ENCODE data around the gene KIFAP3. TPM values are rescaled to one million over a fixed set of nuclear protein-coding genes. Genes with fewer than 3 reads are reported as not detected.

The KIFAP3 gene
- total RNA-seq, 1 donor from 2014 or later, result 12.6 TPM

DNA sequence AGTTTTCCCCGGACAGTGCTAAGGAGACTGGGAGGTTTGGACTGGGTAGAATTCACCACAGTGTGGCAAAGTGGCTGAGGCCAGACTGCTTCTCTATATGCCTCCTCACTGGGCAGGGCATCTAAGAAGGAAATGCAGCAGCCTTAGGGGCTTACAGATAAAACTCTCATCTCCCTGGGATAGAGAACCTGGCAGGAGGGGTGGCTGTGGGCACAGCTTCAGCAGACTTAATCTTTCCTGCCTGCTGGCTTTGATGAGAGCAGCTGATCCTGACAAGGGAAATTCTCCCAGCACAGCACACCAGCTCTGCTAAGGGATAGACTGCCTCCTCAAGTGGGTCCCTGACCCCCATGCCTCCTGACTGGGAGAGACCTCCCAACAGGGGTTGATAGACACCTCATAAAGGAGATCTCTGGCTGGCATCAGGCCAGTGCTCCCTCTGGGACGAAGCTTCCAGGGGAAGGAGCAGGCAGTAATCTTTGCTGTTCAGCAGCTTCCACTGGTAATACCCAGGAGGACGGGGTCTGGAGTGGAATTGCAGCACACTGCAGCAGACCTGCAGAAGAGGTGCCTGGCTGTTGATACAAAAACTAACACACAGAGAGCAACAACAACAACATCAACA, 25.2 kb downstream of the KIFAP3 start:
- Histone ChIP-seq H3K27ac (no peak overlapping the region), H3K9me3 (peaks cover 0 to 11% of the 10 kb centered on the region in 2 donors), H3K36me3 (peaks cover 12 to 35% of the 10 kb centered on the region in 2 donors), H3K4me3 (no peak overlapping the region), H3K4me1 (no peaks in the 10 kb centered on the region), H3K27me3 (no peaks in the 10 kb centered on the region)
- intact Hi-C loops (cut with DNase I), result no loop called here
- TF ChIP-seq, protein P1, sequence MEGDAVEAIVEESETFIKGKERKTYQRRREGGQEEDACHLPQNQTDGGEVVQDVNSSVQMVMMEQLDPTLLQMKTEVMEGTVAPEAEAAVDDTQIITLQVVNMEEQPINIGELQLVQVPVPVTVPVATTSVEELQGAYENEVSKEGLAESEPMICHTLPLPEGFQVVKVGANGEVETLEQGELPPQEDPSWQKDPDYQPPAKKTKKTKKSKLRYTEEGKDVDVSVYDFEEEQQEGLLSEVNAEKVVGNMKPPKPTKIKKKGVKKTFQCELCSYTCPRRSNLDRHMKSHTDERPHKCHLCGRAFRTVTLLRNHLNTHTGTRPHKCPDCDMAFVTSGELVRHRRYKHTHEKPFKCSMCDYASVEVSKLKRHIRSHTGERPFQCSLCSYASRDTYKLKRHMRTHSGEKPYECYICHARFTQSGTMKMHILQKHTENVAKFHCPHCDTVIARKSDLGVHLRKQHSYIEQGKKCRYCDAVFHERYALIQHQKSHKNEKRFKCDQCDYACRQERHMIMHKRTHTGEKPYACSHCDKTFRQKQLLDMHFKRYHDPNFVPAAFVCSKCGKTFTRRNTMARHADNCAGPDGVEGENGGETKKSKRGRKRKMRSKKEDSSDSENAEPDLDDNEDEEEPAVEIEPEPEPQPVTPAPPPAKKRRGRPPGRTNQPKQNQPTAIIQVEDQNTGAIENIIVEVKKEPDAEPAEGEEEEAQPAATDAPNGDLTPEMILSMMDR (IDR thresholded peaks at IDR 0.05), result no peak
- no peak for DNase-seq (ENCODE audit: low spot score in 2 of 2)

DNA sequence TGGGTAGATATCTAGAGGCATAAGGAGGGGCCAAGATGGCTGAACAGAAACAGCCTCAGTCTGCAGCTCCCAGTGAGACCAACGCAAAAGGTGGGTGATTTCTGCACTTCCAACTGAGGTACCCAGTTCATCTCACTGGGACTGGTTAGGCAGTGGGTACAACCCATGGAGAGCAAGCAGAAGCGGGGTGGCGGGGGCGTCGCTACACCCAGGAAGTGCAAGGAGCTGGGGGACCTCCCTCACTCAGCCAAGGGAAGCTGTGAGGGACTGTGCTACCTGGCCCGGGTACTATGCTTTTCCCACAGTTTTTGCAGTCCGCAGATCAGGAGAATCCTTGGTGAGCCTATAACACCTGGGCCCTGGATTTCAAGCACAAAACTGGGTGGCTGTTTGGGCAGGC, 26.0 kb downstream of the KIFAP3 start:
- H3K4me1 ChIP-seq, result no peaks in the 10 kb centered on the region
- H3K27me3 ChIP-seq, result no peaks in the 10 kb centered on the region
- no peak overlapping the region for H3K4me3 ChIP-seq
- intact Hi-C loops (cut with DNase I), result no loop called here
- DNase-seq (ENCODE audit: low spot score in 2 of 2), result no peak
- H3K27ac ChIP-seq, result no peak overlapping the region
- H3K9me3 ChIP-seq, result peaks cover 0 to 11% of the 10 kb centered on the region in 2 donors
- H3K36me3 ChIP-seq, result peaks cover 9 to 33% of the 10 kb centered on the region in 2 donors
- TF ChIP-seq, protein P1 (IDR thresholded peaks at IDR 0.05), result no peak

DNA sequence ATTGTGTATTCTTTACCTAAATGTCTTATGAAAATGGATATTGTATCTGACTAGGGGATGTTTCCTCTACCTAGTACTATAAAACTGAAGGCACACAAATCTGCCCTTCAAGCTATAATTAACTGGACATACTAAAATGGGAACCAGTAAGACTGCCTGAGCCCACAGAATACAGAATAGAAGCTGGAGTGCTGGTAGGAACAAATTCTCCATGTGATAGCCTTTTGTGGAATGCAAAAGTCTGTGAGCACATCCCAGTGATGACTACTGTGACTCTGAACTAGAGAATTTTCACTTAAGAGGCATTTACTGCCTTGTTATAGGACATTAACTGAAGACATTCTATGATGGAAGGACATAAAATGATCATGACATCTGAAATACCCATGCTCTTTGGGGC, 30.3 kb downstream of the KIFAP3 start:
- intact Hi-C loops (cut with DNase I), result no loop called here
- H3K4me3 ChIP-seq, result no peak overlapping the region
- TF ChIP-seq, protein P1 (IDR thresholded peaks at IDR 0.05), result no peak

DNA sequence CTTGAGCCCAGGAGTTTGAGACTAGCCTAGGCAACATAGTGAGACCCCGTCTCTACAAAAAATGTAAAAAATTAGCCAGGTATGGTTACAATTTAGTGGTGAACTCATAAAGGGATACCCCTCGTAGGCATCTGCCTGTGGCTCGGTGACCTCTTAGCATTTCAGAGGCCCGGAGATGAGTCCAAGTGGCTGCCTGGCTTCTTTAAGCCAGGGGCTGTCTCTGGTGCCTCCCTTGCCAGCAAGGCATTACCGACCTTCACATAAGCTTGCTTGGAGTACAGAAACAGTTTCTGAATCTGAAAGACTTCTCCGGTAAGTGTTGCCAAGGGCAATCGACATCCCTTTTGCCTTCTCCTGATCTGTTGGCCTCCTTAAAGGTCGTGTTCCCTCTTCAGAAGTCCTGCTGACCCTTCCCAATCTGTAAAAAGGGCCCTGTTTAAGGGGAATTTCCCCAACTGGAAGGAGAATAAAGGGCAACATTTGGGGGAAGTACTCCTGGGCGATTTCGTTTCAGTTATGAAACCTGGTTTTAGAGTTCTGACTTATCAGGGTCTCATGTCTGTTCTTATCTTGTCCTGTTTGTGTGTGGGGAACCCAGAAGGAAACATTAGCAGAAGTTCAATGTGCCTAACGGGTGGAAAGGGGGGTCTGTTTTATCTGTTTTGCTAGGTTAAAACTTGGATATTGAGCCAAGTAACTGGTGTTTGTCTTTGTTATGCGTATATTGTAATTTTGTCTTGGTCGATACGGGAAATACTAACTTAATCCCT, 32.9 kb downstream of the KIFAP3 start:
- no peak overlapping the region for H3K4me3 ChIP-seq
- no peaks in the 10 kb centered on the region for H3K4me1 ChIP-seq
- no peak for DNase-seq (ENCODE audit: low spot score in 2 of 2)
- H3K36me3 ChIP-seq, result peaks cover 11 to 40% of the 10 kb centered on the region in 2 donors
- TF ChIP-seq, protein P1 (IDR thresholded peaks at IDR 0.05), result no peak
- no peak overlapping the region for H3K27ac ChIP-seq
- intact Hi-C loops (cut with DNase I), result no loop called here
- no peaks in the 10 kb centered on the region for H3K27me3 ChIP-seq
- H3K9me3 ChIP-seq, result no peaks in the 10 kb centered on the region

More for the DNA sequence above, 30.3 kb downstream of the KIFAP3 start:
- DNase-seq (ENCODE audit: low spot score in 2 of 2), result no peak
- Histone ChIP-seq H3K36me3 (peaks cover 14 to 30% of the 10 kb centered on the region in 2 donors), H3K9me3 (no peaks in the 10 kb centered on the region), H3K4me1 (no peaks in the 10 kb centered on the region), H3K27me3 (no peaks in the 10 kb centered on the region), H3K27ac (no peak overlapping the region)

DNA sequence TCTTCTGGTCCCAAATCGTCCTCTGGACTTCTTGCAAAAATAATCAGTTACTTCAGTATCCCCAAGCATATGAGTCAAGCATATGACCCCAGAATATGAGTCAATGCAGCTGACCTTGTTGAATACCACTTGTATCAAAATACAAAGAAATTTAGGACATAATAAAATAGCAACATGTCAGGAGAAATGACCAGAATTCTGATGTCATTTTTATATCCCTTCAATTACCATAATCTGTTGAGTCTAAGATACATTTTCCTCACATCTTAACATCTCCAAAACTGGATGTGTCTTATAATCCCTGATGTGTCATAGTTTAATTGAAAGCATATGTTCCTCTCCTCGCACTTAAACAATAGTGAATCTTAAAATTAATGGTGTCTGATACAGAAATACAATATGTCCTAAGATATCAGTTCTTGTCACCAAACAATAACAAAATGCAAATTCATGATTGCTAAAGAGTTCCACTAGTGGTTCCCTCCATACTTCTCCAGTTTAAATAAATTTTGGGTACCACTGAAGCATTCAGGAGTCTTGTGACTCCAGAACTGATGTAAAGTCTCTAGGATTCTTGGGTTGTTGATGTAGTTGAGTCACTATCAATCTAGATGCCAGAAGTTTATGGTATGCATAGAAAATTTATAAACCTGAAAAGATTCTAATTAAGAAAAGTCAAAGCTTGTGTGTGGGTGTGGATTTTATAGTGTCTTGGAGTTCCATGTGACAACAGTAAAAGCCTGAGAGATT, 41.8 kb downstream of the KIFAP3 start:
- H3K27me3 ChIP-seq, result no peaks in the 10 kb centered on the region
- H3K27ac ChIP-seq, result no peak overlapping the region
- peaks cover 0 to 18% of the 10 kb centered on the region in 2 donors for H3K36me3 ChIP-seq
- H3K4me1 ChIP-seq, result peaks cover 0 to 3% of the 10 kb centered on the region in 2 donors
- intact Hi-C loops (cut with DNase I), result no loop called here
- H3K9me3 ChIP-seq, result peaks cover 0 to 7% of the 10 kb centered on the region in 2 donors
- TF ChIP-seq, protein P1 (IDR thresholded peaks at IDR 0.05), result no peak
- DNase-seq (ENCODE audit: low spot score in 2 of 2), result no peak
- no peak overlapping the region for H3K4me3 ChIP-seq
